GM10248 (cell line): Measurements from ENCODE around the gene CDKL5.

ENCODE experiments used
- CTCF ChIA-PET: fragments of 300-600 bp; sonication (Branson Sonifier 250); formaldehyde crosslinking; extraction: SDS; loops from one replicate; lab custom pipeline; 2021; ENCODE audit warnings: antibody characterized with exemption; lab: Yijun Ruan, JAX
- POLR2A ChIA-PET: fragments of 350-650 bp; sonication (Branson Sonifier 250); formaldehyde crosslinking; extraction: SDS; loops from one replicate; lab custom pipeline; 2020; ENCODE audit warnings: antibody characterized with exemption; lab: Yijun Ruan, JAX
- DNase-seq: peaks from one replicate; pipeline ENCODE4 v3.0.0; 2012; ENCODE audit errors: extremely low spot score
- TF ChIP-seq, protein P1 (sequence below): IDR thresholded peaks from 2 replicates; pipeline ENCODE4 v1.5.1; 2012; ENCODE audit warnings: mild to moderate bottlenecking, low read depth; ENCODE audit errors: extremely low read depth, missing control alignments, control extremely low read depth

The CDKL5 gene

GRCh38 chrX:18537524-18537923 is 112.1 kb downstream of the CDKL5 start:
- DNase-seq, result no peak
- CTCF ChIA-PET, result no interaction called here
- TF ChIP-seq, protein P1, sequence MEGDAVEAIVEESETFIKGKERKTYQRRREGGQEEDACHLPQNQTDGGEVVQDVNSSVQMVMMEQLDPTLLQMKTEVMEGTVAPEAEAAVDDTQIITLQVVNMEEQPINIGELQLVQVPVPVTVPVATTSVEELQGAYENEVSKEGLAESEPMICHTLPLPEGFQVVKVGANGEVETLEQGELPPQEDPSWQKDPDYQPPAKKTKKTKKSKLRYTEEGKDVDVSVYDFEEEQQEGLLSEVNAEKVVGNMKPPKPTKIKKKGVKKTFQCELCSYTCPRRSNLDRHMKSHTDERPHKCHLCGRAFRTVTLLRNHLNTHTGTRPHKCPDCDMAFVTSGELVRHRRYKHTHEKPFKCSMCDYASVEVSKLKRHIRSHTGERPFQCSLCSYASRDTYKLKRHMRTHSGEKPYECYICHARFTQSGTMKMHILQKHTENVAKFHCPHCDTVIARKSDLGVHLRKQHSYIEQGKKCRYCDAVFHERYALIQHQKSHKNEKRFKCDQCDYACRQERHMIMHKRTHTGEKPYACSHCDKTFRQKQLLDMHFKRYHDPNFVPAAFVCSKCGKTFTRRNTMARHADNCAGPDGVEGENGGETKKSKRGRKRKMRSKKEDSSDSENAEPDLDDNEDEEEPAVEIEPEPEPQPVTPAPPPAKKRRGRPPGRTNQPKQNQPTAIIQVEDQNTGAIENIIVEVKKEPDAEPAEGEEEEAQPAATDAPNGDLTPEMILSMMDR, result no peak
- POLR2A ChIA-PET, result interaction anchor here (0.6 kb wide), 1 partner anchor 125 kb away, joined by 4 read pairs; no protein-coding TSS in a partner anchor

DNA sequence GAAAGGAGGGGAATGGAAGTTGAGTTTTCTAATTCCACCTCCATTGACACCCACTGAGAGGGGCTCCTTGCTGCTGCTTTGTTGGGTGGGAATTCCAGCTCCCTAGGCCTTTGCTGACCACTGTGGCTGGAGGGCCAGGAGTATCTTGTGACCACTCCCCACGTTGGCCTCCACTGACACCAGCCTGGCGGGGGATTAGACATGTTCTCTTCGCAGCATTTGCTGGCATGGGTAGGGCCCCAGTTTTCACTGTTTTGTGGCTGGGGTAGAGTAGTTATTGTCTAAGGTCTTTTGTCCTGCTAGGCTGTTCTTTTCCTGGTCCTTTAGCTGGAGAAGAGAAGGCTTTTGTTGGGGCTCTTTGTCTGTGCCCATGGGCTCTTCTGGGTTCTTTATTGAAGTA is 116.7 kb downstream of the CDKL5 start:
- TF ChIP-seq, protein P1, result no peak
- ChIA-PET CTCF (no interaction called here), POLR2A (no interaction called here)
- DNase-seq, result no peak

DNA sequence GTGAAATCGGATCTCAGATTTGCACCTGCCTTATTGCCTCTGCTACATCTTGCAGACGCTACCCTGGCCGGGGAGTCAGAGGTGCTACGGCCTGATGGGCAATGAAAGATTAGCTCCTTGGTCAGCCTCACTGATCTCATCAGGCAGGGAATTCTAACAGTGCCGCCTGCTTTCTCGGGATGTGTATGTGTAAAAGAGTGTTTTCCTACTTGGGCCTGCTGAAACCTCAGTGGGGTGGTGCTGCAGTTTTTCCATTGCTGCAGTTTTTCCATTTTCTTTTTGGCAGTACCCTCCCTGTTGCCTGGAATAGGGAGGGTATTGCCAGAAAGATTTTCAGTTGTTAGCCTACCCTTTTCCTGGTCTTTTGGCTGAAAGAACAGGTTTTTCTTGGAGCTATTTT is 117.5 kb downstream of the CDKL5 start:
- DNase-seq, result no peak
- CTCF ChIA-PET, result no interaction called here
- POLR2A ChIA-PET, result no interaction called here

GRCh38 chrX:18543738-18544137 is 118.3 kb downstream of the CDKL5 start:
- TF ChIP-seq, protein P1, result no peak
- no peak for DNase-seq
- POLR2A ChIA-PET, result no interaction called here
- CTCF ChIA-PET, result no interaction called here

More for the DNA sequence above, 117.5 kb downstream of the CDKL5 start:
- TF ChIP-seq, protein P1, result no peak

DNA sequence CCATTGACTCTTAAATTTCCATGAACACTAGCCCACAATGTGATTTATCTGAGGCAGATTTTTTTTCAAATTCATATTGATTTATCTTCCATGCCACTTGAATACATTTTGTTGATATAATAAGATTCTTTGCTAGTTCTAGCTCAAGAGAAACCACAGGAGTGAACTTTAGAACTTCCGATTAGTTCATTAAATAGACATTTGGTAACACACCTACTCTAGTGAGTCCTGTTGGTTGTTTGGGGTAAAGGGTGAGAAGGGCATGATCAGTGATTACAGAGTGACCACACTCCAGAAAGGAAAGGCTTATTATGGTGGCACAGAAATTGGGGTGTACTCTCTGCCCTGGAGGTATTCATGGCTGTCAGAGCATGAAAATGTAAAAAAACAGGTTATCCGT is 120.4 kb downstream of the CDKL5 start:
- TF ChIP-seq, protein P1, result no peak
- DNase-seq, result no peak
- ChIA-PET POLR2A (no interaction called here), CTCF (no interaction called here)

GRCh38 chrX:18548996-18549395 is 123.6 kb downstream of the CDKL5 start:
- no peak for DNase-seq
- ChIA-PET POLR2A (no interaction called here), CTCF (no interaction called here)
- TF ChIP-seq, protein P1, result no peak
